HPDE6-E6E7 (cell line): Measurements from ENCODE around the gene TRIOBP.

Source experiments
- DNase-seq: peaks from one replicate; pipeline ENCODE4 v3.0.0; 2011; ENCODE audit warnings: missing footprints; ENCODE audit errors: extremely low spot score

Gene TRIOBP

GRCh38 chr22:37749226-37749625 lies 52.4 kb downstream of the TRIOBP start:
- no peak for DNase-seq

DNA sequence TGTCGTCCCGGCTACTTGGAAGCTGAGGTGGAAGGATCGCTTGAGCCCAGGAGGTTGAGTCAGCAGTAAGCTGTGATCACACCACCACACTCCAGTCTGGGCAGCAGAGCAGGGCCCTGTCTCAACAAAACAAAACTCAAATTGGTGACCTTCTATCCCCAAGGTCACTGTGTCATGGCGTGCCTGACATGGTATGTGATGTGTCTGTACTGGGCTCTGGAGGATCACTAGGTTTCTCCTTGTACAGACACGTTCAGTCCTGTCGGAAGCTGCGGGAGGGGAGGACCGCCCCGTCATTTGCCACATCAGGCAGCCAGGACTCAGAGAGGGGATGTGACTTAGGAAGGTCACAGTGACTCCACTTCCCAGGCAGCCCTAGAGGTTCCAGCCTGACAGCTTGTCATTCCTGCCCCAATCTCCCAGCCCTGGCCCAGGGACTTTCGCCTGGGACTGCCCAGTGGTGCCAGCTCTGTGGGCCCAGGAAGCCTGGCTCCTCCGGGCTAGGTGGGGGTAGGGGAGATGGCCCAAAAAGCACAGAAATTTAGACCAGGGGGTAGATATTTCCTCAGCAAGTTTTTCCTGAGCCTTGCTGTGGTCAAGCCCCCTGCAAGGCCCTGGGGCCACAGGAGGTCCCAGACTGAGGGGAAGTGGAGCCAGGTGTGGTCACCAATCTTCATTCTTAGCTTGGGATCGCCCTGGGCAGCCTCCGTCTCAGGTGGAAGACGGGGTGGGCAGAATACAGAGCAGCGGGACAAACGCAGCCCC lies 53.2 kb downstream of the TRIOBP start:
- peak; percentile 55 for DNase-seq

- no peak for DNase-seq
Observed at GRCh38 chr22:37750596-37751162, 53.8 kb downstream of the TRIOBP start.

- no peak for DNase-seq
Observed at GRCh38 chr22:37751449-37752188, 54.8 kb downstream of the TRIOBP start.

- DNase-seq = peak; percentile 67
Observed at GRCh38 chr22:37752189-37753087, 55.6 kb downstream of the TRIOBP start.

DNA sequence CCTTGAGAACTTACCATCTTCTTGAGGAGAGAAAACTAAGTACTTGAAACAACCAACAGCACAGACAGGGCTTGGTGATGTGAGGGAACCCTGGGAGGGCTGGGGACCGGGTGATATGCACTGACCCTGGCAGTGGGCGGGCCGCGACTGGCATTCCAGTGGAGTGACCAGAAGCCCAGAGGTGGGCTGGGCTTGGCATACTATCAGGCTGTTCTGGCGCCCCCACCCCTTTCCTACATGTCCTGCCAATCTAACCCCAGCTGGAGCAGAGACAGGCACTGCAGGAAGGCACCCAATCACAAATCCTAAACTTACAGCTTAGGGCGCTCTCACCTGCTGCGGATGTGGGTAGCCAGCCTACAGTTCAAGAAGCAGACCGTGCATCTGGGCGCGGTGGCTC lies 56.9 kb downstream of the TRIOBP start:
- no peak for DNase-seq

DNA sequence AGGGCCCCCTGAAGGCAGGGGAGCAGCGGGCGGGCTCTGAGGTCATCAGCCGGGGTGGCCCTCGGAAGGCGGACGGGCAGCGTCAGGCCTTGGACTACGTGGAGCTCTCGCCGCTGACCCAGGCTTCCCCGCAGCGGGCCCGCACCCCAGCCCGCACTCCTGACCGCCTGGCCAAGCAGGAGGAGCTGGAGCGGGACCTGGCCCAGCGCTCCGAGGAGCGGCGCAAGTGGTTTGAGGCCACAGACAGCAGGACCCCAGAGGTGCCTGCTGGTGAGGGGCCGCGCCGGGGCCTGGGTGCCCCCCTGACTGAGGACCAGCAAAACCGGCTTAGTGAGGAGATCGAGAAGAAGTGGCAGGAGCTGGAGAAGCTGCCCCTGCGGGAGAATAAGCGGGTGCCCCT lies 60.8 kb downstream of the TRIOBP start:
- DNase-seq = no peak

- no peak for DNase-seq
Observed at GRCh38 chr22:37758694-37759093, 61.8 kb downstream of the TRIOBP start.

DNA sequence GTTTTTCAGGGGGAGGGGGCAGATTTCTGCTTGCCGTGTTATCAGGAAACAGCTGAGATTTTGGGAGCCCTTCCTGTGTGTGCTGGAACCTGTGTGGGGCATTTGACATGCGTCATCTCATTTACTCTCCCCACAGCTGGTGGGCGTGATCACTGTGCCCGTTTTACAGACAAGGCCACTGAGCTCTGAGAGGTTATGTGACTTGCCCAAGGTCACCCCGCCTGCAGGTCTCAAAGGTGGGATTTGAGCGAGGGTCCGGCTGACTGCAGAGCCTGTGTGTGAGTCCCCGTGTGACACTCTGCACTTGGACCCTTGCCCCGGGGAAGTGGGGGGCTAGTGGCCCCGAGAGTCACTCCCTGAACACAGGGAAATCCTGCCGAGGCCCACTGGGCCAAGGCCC lies 62.4 kb downstream of the TRIOBP start:
- DNase-seq = no peak

GRCh38 chr22:37760152-37760551 lies 63.3 kb downstream of the TRIOBP start:
- DNase-seq = no peak

DNA sequence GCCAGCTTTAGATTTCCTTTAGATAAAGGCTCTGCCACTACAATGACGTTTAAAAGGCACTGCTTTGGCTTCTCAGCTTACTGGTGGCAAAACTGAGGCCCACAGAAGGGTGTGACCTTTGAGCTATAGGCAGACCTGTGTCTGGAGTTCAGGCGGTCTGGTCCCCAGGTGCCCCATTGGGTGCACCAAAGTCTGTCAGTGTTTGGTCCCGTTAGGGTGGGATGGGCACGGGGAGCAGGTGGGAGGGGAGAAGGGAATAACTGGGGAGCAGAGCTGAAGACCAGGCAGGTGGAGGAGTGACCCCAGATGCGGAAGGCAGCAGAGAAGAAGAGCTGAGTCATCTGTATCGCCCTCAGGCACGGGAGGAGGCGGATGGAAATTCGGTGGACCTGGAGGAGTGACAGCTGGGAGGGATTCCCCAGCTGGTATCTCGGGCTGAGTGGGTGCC lies 65.6 kb downstream of the TRIOBP start:
- DNase-seq = no peak

DNA sequence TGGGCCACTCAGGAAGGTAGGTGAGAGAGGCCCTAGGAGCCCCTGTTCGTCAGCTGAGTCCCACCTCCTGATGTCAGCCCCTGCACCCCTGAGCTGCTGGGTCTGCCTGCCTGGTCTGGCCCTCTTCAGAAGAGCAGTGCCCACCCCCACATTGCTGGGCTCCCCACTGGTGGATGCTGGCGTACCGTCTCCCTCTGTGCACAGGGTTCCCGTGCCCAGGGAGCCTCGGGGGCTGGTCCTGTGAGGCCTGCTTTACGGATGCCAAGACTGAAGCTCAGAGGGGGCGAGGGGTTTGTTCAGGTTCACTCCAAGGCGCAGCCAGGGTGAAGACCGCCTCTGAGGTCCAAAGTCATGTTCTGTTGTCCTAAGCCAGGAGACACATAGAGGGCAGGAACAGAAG lies 66.2 kb downstream of the TRIOBP start:
- DNase-seq = no peak

DNA sequence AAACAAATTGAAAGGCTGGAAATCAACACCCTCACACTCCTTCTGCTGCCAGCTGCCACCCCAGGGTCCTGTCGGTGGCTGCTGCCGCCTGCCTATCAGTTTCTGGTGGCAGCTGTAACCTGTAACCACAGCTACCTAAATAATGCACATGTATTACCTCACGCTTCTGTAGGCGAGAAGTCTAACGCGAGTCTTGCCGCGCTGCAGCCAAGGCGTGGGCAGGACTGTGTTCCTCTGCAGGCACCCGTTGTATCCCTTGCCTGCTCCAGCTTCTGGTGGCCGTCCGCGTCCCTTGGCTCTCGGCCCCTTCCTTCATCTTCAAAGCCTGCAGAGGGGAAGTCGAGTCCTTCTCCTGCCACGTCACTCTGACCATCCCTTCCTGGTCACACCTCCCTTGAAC lies 66.8 kb downstream of the TRIOBP start:
- no peak for DNase-seq

- no peak for DNase-seq
Observed at GRCh38 chr22:37764622-37765021, 67.8 kb downstream of the TRIOBP start.

- no peak for DNase-seq
Observed at GRCh38 chr22:37765498-37765897, 68.7 kb downstream of the TRIOBP start.

DNA sequence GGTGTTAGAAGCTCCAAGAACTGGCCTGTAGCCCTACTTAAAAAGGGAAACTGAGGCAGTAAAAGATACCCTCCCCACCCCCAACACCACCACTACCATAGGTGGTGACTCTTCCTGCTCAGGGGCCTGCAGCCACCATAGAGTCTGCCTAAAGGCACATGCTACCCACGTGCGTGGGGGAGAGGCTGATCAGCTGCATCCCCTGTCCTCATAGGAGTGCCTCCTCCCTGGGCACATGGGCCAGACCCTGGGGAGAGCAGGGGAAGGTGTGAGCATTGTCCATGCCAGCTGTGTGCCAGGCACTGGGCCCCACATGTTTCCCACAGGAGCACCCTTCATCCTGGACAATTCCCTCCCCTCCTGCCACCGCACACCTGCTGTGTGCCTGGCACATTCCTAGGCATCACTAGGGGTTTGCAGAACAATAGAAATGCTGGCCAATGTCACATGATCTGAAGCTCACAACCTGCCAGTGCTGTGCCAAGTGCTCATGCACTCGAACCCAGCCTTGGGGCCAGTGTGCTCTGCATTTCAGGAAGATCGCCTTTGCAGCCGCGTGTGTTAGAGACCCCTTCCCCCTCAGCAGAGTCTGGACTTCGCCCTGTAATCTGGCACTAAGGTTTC lies 69.2 kb downstream of the TRIOBP start:
- no peak for DNase-seq

DNA sequence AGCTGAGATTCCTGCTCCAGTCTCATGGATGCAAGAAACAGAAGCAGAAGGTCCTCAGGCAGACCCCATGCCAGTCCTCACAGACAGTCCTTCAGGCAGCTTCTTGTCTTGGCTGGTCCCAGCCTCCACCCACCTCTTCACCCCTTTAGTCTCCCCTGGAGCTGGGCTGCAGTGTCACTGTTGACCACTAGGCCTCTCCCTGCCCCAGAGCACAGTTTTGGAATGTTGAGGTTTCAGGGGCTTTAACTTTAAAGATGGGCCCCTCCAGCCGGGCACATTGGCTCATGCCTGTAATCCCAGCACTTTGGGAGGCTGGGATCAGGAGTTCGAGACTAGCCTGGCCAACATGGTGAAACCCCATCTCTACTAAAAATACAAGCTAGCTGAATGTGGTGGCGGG lies 71.4 kb downstream of the TRIOBP start:
- no peak for DNase-seq

GRCh38 chr22:37769056-37769455 lies 72.2 kb downstream of the TRIOBP start:
- DNase-seq = no peak

GRCh38 chr22:37771081-37771480 lies 74.2 kb downstream of the TRIOBP start:
- no peak for DNase-seq

GRCh38 chr22:37771702-37772427 lies 75.0 kb downstream of the TRIOBP start:
- DNase-seq = no peak

GRCh38 chr22:37774728-37775127 lies 77.9 kb downstream of the TRIOBP start:
- no peak for DNase-seq
